ENCODE measurements around the gene SLC29A3.

Gene SLC29A3

GRCh38 chr10:71336632-71337031 is 17.6 kb downstream of the SLC29A3 start:
- no peak for DNase-seq (ENCODE audit: low spot score)

DNA sequence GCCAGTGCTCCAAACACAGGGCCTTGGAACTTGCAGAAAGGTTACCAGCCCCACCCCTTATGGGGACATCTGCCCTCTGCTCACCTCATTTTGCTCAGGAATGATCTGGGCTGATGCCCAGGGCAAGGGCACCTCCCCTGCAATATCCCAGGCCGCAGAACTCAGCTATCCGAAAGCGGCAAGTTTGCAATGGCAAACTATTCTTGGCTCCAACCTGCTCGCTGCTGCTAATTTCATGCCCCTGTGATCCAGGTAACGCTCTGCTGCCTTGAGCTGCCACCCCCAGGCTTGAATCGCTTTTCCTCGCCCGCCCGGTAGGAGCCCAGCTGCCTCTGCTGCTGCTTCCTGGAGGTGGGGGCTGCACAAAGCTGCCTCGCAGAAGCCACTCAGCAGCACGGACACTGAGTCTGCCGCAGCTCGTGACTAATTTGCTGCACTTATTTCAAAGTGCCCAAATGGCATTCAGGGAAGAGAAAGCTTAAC is 18.2 kb downstream of the SLC29A3 start:
- DNase-seq (ENCODE audit: low spot score), result no peak
- TF ChIP-seq CTCF (IDR thresholded peaks at IDR 0.05; ENCODE audit: extremely low read depth, missing control alignments), result no peak

More at GRCh38 chr10:71336632-71337031, 17.6 kb downstream of the SLC29A3 start:
- no peak for TF ChIP-seq CTCF (IDR thresholded peaks at IDR 0.05; ENCODE audit: extremely low read depth, missing control alignments)

GRCh38 chr10:71338728-71339495 is 19.9 kb downstream of the SLC29A3 start:
- no peak for DNase-seq (ENCODE audit: low spot score)
- no peak for TF ChIP-seq CTCF (IDR thresholded peaks at IDR 0.05; ENCODE audit: extremely low read depth, missing control alignments)

GRCh38 chr10:71339796-71340589 is 20.9 kb downstream of the SLC29A3 start:
- no peak for DNase-seq (ENCODE audit: low spot score)

GRCh38 chr10:71342573-71343391 is 23.7 kb downstream of the SLC29A3 start:
- TF ChIP-seq CTCF (IDR thresholded peaks at IDR 0.05; ENCODE audit: extremely low read depth, missing control alignments), result no peak

More at GRCh38 chr10:71339796-71340589, 20.9 kb downstream of the SLC29A3 start:
- no peak for TF ChIP-seq CTCF (IDR thresholded peaks at IDR 0.05; ENCODE audit: extremely low read depth, missing control alignments)

DNA sequence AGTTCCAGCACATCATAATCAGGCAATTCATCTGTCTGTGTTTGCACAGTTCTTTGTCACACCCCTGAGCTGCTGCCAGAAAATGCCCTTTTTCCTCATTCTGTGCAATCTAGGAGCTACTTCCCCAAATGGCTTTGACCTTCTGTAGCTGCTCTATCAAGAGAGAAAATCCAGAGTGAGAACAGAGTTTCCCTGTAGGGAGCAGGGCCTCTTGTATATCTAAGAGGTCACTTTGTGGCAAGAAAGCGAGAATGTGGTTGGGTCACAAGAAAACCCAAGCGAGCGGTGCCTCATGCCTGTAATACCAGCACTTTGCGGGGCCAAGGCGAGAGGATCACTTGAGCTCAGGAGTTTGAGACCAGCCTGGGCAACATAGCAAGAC is 24.3 kb downstream of the SLC29A3 start:
- DNase-seq (ENCODE audit: low spot score), result no peak
- TF ChIP-seq CTCF (IDR thresholded peaks at IDR 0.05; ENCODE audit: extremely low read depth, missing control alignments), result no peak

More at GRCh38 chr10:71342573-71343391, 23.7 kb downstream of the SLC29A3 start:
- DNase-seq (ENCODE audit: low spot score), result no peak

Measured in GM20000 (cell line).